Peyer's patch (tissue), 4 donors: ENCODE measurements around the gene ALPK1.

Experiments used
- POLR2A ChIP-seq, 2 donors: fragments of 450-650 bp; IDR thresholded peaks; one replicate each; pipeline ENCODE4 v1.5.1; 2017; ENCODE audit warnings: antibody characterized with exemption in 2 of 2, mild to moderate bottlenecking in 2 of 2, moderate library complexity in 2 of 2
- TF ChIP-seq, protein P1 (sequence below), 6 experiments: fragments of 450-650 bp in 4 of 6; fragments of 200-600 bp in 2 of 6; sonication (generic) in 1 of 6; IDR thresholded peaks; one replicate each; pipeline ENCODE4 v1.5.1; 2017 to 2019; ENCODE audit warnings: antibody characterized with exemption in 6 of 6, mild to moderate bottlenecking in 3 of 6, moderate library complexity in 1 of 6

DNA sequence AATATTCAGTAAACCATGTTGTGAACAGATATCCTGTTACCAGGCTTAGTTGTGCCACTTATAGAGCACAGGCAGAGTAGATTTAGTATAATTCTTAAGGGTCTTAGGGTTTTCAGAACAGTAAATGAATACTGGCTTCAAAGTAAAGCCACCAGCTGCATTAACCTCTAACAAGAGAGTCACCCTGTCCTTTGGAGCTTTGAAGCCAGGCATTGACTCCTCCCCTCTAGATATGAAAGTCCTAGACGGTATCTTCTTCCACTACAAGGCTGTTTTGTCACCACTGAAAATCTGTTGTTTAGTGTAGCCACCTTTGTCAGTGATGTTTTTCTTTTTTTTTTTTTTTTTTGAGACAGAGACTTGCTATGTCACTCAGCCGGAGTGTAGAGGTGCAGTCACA is 77.7 kb downstream of the ALPK1 start:
- TF ChIP-seq, protein P1, sequence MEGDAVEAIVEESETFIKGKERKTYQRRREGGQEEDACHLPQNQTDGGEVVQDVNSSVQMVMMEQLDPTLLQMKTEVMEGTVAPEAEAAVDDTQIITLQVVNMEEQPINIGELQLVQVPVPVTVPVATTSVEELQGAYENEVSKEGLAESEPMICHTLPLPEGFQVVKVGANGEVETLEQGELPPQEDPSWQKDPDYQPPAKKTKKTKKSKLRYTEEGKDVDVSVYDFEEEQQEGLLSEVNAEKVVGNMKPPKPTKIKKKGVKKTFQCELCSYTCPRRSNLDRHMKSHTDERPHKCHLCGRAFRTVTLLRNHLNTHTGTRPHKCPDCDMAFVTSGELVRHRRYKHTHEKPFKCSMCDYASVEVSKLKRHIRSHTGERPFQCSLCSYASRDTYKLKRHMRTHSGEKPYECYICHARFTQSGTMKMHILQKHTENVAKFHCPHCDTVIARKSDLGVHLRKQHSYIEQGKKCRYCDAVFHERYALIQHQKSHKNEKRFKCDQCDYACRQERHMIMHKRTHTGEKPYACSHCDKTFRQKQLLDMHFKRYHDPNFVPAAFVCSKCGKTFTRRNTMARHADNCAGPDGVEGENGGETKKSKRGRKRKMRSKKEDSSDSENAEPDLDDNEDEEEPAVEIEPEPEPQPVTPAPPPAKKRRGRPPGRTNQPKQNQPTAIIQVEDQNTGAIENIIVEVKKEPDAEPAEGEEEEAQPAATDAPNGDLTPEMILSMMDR (IDR thresholded peaks at IDR 0.05), result no peak
- TF ChIP-seq POLR2A (IDR thresholded peaks at IDR 0.05), result no peak
